Kidney (tissue), 14 donors: ENCODE measurements around the gene COA3. TPM values are rescaled to one million over a fixed set of nuclear protein-coding genes. Genes with fewer than 3 reads are reported as not detected.

Experiments used
- DNase-seq, 5 donors: peaks; one replicate each; pipeline ENCODE4 v3.0.0-alpha.2; 2013 to 2020
- FAIRE-seq: peaks from 2 replicates; lab custom pipeline; 2012; peaks lifted over from hg19 to GRCh38; lab: Jason Lieb, UNC
- H3K27ac ChIP-seq, 2 donors: one replicate each; pipeline ENCODE4 v1.7.0; 2013; ENCODE audit warnings: low read depth in 2 of 2, low read length in 2 of 2, inconsistent platforms in 1 of 2
- H3K27me3 ChIP-seq: one replicate; pipeline ENCODE4 v1.7.1; 2013; ENCODE audit warnings: low read length, inconsistent platforms; ENCODE audit not compliant: control insufficient read depth, insufficient read depth
- H3K36me3 ChIP-seq, 3 donors: one replicate each; pipeline versions ENCODE4 v1.7.0 to v1.7.1; 2013; ENCODE audit warnings: low read length in 3 of 3, control low read depth in 1 of 3, inconsistent platforms in 1 of 3; ENCODE audit not compliant: insufficient read depth in 3 of 3, control insufficient read depth in 2 of 3
- H3K4me1 ChIP-seq, 3 donors: one replicate each; pipeline versions ENCODE4 v1.7.0 to v1.7.1; 2013; ENCODE audit warnings: low read length in 3 of 3, inconsistent platforms in 1 of 3, low read depth in 1 of 3; ENCODE audit not compliant: control insufficient read depth in 2 of 3, insufficient read depth in 2 of 3
- H3K4me3 ChIP-seq, 3 donors: one replicate each; pipeline versions ENCODE4 v1.7.0 to v1.8.1; 2013; ENCODE audit warnings: low read length in 3 of 3, control low read depth in 1 of 3, inconsistent platforms in 1 of 3
- H3K9ac ChIP-seq, 3 donors: one replicate each; pipeline versions ENCODE4 v1.7.0 to v1.7.1; 2013; ENCODE audit warnings: low read length in 3 of 3, control low read depth in 1 of 3, inconsistent platforms in 1 of 3
- H3K9me3 ChIP-seq, 3 donors: one replicate each; pipeline versions ENCODE4 v1.7.0 to v1.7.1; 2013; ENCODE audit warnings: low read length in 3 of 3, control low read depth in 1 of 3, inconsistent platforms in 1 of 3; ENCODE audit not compliant: control insufficient read depth in 2 of 3, insufficient read depth in 1 of 3
- CTCF ChIP-seq: IDR thresholded peaks from 3 replicates; pipeline ENCODE4 v1.5.1; 2012; ENCODE audit warnings: mild to moderate bottlenecking, moderate library complexity, borderline replicate concordance; ENCODE audit not compliant: insufficient read depth; ENCODE audit errors: extremely low read depth
- intact Hi-C: fragments of 100-400 bp; cut with DNase I; formaldehyde crosslinking; loops from one replicate; pipeline ENCODE4 v1.11.1; 2022
- polyA plus RNA-seq: library from polyadenylated mRNA; stranded (reverse); fragments of 350-450 nt; fragmentation: Illumina TruSeq; extraction: RNeasy Lipid Tissue Mini Kit (QIAGEN cat#74804); gene quantifications from one replicate; pipeline ENCODE4 v1.2.3, GENCODE V29; 2014; ENCODE audit warnings: low read depth, low replicate concordance; ENCODE audit not compliant: insufficient read depth
- total RNA-seq: library from RNA; stranded (reverse); fragmentation: NEBNext Ultra II Directional; extraction: Animal tissue kit (Norgen Biotek cat#: 25700); gene quantifications from one replicate; pipeline ENCODE4 v1.2.1, GENCODE V29; 2021
- donor health status: control.
- donor health status: control.
- donor health status: control.
- donor health status: control.
- donor health status: control.
- donor health status: DM: yes; HTN: yes; CAD: no.
- donor health status: Normal renal cell carcinoma (clear cell type).

Gene COA3
- total and polyA plus RNA-seq, 2 donors from 2014 or later: 144 to 656 TPM

DNA sequence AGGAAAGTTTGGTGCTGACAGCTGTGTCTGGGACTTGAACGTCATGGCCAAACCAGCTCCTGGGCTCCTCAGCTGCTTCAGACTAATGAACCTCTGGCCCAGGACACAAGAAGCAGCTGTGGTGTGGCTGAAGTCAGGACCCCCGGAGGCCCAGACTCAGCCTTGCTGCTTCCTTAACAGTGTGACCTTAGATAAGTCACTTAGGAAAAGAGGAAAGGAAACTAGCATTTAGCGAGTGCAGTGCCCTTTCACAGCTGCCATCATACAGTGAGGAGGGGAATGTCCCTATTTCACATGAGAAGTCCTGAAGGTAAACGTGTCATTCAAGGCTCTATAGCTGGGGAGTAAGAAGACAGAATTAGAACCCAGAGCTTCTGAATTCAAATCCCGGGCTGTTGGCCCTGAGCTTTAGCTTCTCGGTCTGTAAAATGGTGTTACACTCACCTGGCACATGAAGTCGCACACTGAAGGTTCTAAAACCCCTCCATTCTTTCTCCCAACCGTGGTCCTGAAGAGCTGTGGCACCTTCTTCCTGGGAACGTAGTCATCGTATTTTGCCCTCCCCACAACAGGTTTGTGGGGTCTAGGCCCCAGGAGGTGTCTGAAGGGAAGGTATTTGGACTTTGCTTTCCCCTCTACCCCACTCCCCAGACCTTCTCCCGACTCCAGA lies 38.4 kb downstream of the COA3 start:
- FAIRE-seq (no peak), DNase-seq (no peak)
- no peaks in the 10 kb centered on the region for H3K9me3 ChIP-seq
- intact Hi-C loops: no loop called here
- H3K27me3 ChIP-seq: no peaks in the 10 kb centered on the region
- peaks cover 0 to 9% (median 0%) of the 10 kb centered on the region in 3 donors for H3K4me1 ChIP-seq
- H3K36me3 ChIP-seq: no peaks in the 10 kb centered on the region
- no peak overlapping the region for H3K9ac ChIP-seq
- no peak overlapping the region for H3K27ac ChIP-seq
- peak overlapping the region in 2 of 3 donors; percentile 8 to 36 for H3K4me3 ChIP-seq
- no peak for TF ChIP-seq CTCF

DNA sequence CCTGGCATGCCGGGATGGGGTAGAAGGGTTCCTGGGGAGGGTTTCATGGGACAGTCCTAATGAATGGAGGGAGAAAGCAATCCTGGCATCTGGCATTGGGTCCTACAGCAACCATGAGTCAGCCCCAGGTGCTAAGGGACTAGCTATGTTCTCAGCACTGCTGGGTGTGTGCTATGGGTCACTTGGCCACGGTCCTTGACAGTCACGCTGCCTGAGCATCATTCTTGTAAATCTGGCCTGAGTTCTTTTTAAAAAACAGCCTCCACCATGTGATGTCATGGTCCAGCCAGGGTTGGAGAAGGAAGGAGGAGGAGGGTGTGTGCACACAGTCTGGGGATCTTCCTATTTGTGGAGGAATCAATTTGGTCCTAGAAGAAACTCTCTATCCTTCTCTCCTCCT lies 43.7 kb downstream of the COA3 start:
- Histone ChIP-seq H3K4me1 (peaks cover 0 to 4% (median 0%) of the 10 kb centered on the region in 3 donors), H3K9me3 (no peaks in the 10 kb centered on the region), H3K4me3 (no peak overlapping the region), H3K27ac (no peak overlapping the region), H3K9ac (no peak overlapping the region), H3K36me3 (no peaks in the 10 kb centered on the region), H3K27me3 (no peaks in the 10 kb centered on the region)
- no peak for TF ChIP-seq CTCF
- intact Hi-C loops: no loop called here
- FAIRE-seq (no peak), DNase-seq (peak in 2 of 5 donors; percentile 14 to 82)

GRCh38 chr17:42751628-42752027 lies 46.9 kb downstream of the COA3 start:
- H3K27ac ChIP-seq: no peak overlapping the region

More at GRCh38 chr17:42751628-42752027, 46.9 kb downstream of the COA3 start:
- intact Hi-C loops: no loop called here
- no peak overlapping the region for H3K4me3 ChIP-seq
- no peak for DNase-seq
- TF ChIP-seq CTCF: no peak
- H3K9ac ChIP-seq: no peak overlapping the region
- FAIRE-seq: no peak
- no peaks in the 10 kb centered on the region for H3K9me3 ChIP-seq
- no peaks in the 10 kb centered on the region for H3K27me3 ChIP-seq
- H3K4me1 ChIP-seq: peaks cover 4 to 11% (median 6%) of the 10 kb centered on the region in 3 donors
- H3K36me3 ChIP-seq: no peaks in the 10 kb centered on the region
